GM21381 (cell line): Measurements from ENCODE around the gene USP17L20.
"Not testable (repeated sequence)": the region's sequence is repeated elsewhere in the genome, so short reads cannot be mapped to it uniquely, and the experiment has no call there.

Experiments used
- ATAC-seq: cut with Tn5 transposase; IDR thresholded peaks from one replicate; pipeline ENCODE4 v1.9.1; 2021; ENCODE audit warnings: mild to moderate bottlenecking, moderate library complexity; ENCODE audit not compliant: unreplicated experiment

The USP17L20 gene

GRCh38 chr4:9257824-9258223 is at the start of gene USP17L20:
USP17L20 (plus strand) TSS chr4:9258124; CDS start chr4:9258124, 0 bp downstream.
- ATAC-seq = not testable (repeated sequence)

- not testable (repeated sequence) for ATAC-seq
These were observed 47.6 kb upstream of the USP17L20 start, which contains the start of gene USP17L10 for GRCh38 chr4:9210357-9210756. USP17L10 (plus strand) TSS chr4:9210657; CDS start chr4:9210657, 0 bp downstream.

GRCh38 chr4:9214701-9215100 is 43.2 kb upstream of the USP17L20 start:
- not testable (repeated sequence) for ATAC-seq

GRCh38 chr4:9215105-9215504 is 42.8 kb upstream of the USP17L20 start, which contains the start of gene USP17L11:
USP17L11 (plus strand) TSS chr4:9215405; CDS start chr4:9215405, 0 bp downstream.
- ATAC-seq = not testable (repeated sequence)

GRCh38 chr4:9219852-9220251 is 38.1 kb upstream of the USP17L20 start, which contains the start of gene USP17L12:
USP17L12 (plus strand) TSS chr4:9220152; CDS start chr4:9220152, 0 bp downstream.
- ATAC-seq = not testable (repeated sequence)

GRCh38 chr4:9224596-9224995 is 33.3 kb upstream of the USP17L20 start, which contains the start of gene USP17L13:
USP17L13 (plus strand) TSS chr4:9224896; CDS start chr4:9224896, 0 bp downstream.
- not testable (repeated sequence) for ATAC-seq

DNA sequence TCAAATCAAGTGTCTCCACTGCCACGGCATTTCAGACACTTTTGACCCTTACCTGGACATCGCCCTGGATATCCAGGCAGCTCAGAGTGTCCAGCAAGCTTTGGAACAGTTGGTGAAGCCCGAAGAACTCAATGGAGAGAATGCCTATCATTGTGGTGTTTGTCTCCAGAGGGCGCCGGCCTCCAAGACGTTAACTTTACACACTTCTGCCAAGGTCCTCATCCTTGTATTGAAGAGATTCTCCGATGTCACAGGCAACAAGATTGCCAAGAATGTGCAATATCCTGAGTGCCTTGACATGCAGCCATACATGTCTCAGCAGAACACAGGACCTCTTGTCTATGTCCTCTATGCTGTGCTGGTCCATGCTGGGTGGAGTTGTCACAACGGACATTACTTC is 27.7 kb upstream of the USP17L20 start:
- not testable (repeated sequence) for ATAC-seq

DNA sequence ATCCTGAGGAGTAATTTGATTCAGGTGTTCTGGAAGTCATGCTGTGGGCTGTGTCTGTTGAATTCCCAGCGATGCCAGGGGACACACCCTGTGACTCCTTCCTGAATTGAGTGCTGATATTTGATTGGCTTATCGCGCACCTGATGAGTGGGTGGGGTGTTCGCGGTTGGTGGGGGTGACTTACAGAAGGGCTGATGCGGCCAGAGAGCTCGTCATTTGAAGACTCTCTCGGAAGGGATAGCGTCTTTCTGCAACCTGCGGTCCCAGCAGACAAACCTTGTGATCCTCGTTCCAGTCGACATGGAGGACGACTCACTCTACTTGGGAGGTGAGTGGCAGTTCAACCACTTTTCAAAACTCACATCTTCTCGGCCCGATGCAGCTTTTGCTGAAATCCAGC is 23.8 kb upstream of the USP17L20 start, which contains the start of gene USP17L15:
TSS of gene USP17L15 (plus strand) at position 301 of the 400 bp plus-strand sequence. CDS start at position 301, 0 bp downstream.
- not testable (repeated sequence) for ATAC-seq

GRCh38 chr4:9238461-9238860 is 19.5 kb upstream of the USP17L20 start:
- ATAC-seq = not testable (repeated sequence)

- ATAC-seq = not testable (repeated sequence)
These were observed 14.3 kb upstream of the USP17L20 start, which contains the start of gene USP17L17 for GRCh38 chr4:9243579-9243978. USP17L17 (plus strand) TSS chr4:9243879; CDS start chr4:9243879, 0 bp downstream.

- ATAC-seq = not testable (repeated sequence)
These were observed 9.8 kb upstream of the USP17L20 start, which contains the start of gene USP17L18 for GRCh38 chr4:9247953-9248680. USP17L18 (plus strand) TSS chr4:9248630; CDS start chr4:9248630, 0 bp downstream.

DNA sequence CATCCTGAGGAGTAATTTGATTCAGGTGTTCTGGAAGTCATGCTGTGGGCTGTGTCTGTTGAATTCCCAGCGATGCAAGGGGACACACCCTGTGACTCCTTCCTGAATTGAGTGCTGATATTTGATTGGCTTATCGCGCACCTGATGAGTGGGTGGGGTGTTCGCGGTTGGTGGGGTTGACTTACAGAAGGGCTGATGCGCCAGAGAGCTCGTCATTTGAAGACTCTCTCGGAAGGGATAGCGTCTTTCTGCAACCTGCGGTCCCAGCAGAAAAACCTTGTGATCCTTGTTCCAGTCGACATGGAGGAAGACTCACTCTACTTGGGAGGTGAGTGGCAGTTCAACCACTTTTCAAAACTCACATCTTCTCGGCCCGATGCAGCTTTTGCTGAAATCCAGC is 4.8 kb upstream of the USP17L20 start, which contains the start of gene USP17L19:
TSS of gene USP17L19 (plus strand) at position 301 of the 400 bp plus-strand sequence. CDS start at position 301, 0 bp downstream.
- ATAC-seq = not testable (repeated sequence)

DNA sequence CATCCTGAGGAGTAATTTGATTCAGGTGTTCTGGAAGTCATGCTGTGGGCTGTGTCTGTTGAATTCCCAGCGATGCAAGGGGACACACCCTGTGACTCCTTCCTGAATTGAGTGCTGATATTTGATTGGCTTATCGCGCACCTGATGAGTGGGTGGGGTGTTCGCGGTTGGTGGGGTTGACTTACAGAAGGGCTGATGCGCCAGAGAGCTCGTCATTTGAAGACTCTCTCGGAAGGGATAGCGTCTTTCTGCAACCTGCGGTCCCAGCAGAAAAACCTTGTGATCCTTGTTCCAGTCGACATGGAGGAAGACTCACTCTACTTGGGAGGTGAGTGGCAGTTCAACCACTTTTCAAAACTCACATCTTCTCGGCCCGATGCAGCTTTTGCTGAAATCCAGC is 4.6 kb downstream of the USP17L20 start, which contains the start of gene USP17L21:
TSS of gene USP17L21 (plus strand) at position 301 of the 400 bp plus-strand sequence. CDS start at position 301, 0 bp downstream.
- ATAC-seq = not testable (repeated sequence)

DNA sequence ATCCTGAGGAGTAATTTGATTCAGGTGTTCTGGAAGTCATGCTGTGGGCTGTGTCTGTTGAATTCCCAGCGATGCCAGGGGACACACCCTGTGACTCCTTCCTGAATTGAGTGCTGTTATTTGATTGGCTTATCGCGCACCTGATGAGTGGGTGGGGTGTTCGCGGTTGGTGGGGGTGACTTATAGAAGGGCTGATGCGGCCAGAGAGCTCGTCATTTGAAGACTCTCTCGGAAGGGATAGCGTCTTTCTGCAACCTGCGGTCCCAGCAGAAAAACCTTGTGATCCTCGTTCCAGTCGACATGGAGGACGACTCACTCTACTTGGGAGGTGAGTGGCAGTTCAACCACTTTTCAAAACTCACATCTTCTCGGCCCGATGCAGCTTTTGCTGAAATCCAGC is 9.4 kb downstream of the USP17L20 start, which contains the start of gene USP17L22:
TSS of gene USP17L22 (plus strand) at position 301 of the 400 bp plus-strand sequence. CDS start at position 301, 0 bp downstream.
- ATAC-seq = not testable (repeated sequence)

- ATAC-seq = not testable (repeated sequence)
These were observed 13.8 kb downstream of the USP17L20 start for GRCh38 chr4:9271719-9272118.
